ENCODE measurements around the gene CUEDC1. TPM values are rescaled to one million over a fixed set of nuclear protein-coding genes. Genes with fewer than 3 reads are reported as not detected.
A peak's percentile ranks its signal among the peaks of the same experiment; 100 is the strongest.

CUEDC1 gene
- total and polyA plus RNA-seq, 9 of the 15 experiments (the other 6 are each of a cell fraction or from before 2014, with no cell fraction given): 0.20 to 4.1 (median 1.6) TPM; not detected in 1

DNA sequence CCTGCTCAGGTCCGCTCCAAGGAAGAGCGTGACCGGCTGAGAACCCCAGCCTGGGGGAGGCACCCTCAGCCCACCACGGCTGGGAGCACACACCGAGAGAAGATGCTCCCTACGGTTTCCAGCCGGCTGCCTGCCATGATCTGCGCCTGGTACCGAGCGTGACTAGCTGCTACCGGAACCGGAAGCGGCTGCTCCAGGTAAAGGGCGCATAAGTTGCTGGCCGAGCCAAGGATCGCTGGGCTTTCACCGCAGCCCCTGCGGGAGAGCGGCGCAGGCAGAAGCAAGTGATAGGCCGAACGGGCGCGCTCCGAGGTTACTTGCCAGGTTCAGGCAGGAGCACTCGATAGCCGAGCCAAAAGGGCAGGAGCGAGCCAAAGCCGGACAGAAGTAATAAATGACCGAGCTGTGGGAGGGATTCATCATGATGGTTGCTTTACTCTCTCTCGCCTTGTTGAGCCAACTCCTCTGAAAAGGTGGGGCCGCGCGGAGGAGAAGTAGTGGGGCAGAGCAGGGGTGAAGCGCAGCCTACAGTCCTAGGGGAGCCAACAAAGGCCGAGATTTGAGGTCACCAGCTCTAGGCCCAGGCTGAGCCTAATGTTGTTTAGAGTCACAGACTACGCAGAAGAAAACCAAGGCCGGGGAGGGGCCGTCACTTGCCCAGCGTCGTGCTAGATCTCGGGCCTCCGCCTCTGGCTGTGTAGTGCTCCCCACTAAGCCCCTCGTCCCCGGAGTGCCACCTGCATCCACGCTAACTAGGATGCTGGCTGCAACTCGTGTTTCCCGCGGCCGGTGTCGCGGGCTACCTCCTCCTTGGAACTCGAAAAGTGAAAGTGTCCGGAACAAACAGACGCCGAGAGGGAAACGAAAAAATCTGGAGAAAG, 105.1 kb downstream of the CUEDC1 start, which contains the start of gene MRPS23 (continued):
- TF ChIP-seq, protein P1, sequence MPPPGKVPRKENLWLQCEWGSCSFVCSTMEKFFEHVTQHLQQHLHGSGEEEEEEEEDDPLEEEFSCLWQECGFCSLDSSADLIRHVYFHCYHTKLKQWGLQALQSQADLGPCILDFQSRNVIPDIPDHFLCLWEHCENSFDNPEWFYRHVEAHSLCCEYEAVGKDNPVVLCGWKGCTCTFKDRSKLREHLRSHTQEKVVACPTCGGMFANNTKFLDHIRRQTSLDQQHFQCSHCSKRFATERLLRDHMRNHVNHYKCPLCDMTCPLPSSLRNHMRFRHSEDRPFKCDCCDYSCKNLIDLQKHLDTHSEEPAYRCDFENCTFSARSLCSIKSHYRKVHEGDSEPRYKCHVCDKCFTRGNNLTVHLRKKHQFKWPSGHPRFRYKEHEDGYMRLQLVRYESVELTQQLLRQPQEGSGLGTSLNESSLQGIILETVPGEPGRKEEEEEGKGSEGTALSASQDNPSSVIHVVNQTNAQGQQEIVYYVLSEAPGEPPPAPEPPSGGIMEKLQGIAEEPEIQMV (tag; conservative IDR thresholded peaks at IDR 0.05; ENCODE audit: low read depth): no peak
- TF ChIP-seq ZKSCAN1 (IDR thresholded peaks at IDR 0.05; ENCODE audit: low read depth, low read length) (peak; percentile 47; the same call in 1 of the 2 replicates), SIX5 (IDR thresholded peaks at IDR 0.05; ENCODE audit: borderline replicate concordance in 1 of 2, insufficient read depth in 1 of 2, low read depth in 1 of 2, low read length in 2 of 2) (peak in 1 of 2 experiments; percentile 40; a peak in 1 of 4 replicates), POLR3G (IDR thresholded peaks at IDR 0.05; ENCODE audit: extremely low read depth, insufficient read length, insufficient replicate concordance) (no peak)
- TF ChIP-seq, protein P2, sequence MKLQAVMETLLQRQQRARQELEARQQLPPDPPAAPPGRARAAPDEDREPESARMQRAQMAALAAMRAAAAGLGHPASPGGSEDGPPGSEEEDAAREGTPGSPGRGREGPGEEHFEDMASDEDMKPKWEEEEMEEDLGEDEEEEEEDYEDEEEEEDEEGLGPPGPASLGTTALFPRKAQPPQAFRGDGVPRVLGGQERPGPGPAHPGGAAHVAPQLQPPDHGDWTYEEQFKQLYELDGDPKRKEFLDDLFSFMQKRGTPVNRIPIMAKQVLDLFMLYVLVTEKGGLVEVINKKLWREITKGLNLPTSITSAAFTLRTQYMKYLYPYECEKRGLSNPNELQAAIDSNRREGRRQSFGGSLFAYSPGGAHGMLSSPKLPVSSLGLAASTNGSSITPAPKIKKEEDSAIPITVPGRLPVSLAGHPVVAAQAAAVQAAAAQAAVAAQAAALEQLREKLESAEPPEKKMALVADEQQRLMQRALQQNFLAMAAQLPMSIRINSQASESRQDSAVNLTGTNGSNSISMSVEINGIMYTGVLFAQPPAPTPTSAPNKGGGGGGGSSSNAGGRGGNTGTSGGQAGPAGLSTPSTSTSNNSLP (IDR thresholded peaks at IDR 0.05; ENCODE audit: borderline replicate concordance, low read depth, low read length): peak; percentile 80; the same call in 1 of the 2 replicates
- TF ChIP-seq, protein P3, sequence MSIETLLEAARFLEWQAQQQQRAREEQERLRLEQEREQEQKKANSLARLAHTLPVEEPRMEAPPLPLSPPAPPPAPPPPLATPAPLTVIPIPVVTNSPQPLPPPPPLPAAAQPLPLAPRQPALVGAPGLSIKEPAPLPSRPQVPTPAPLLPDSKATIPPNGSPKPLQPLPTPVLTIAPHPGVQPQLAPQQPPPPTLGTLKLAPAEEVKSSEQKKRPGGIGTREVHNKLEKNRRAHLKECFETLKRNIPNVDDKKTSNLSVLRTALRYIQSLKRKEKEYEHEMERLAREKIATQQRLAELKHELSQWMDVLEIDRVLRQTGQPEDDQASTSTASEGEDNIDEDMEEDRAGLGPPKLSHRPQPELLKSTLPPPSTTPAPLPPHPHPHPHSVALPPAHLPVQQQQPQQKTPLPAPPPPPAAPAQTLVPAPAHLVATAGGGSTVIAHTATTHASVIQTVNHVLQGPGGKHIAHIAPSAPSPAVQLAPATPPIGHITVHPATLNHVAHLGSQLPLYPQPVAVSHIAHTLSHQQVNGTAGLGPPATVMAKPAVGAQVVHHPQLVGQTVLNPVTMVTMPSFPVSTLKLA (conservative IDR thresholded peaks at IDR 0.05): peak; percentile 90 to 94
- TF ChIP-seq, protein P4, sequence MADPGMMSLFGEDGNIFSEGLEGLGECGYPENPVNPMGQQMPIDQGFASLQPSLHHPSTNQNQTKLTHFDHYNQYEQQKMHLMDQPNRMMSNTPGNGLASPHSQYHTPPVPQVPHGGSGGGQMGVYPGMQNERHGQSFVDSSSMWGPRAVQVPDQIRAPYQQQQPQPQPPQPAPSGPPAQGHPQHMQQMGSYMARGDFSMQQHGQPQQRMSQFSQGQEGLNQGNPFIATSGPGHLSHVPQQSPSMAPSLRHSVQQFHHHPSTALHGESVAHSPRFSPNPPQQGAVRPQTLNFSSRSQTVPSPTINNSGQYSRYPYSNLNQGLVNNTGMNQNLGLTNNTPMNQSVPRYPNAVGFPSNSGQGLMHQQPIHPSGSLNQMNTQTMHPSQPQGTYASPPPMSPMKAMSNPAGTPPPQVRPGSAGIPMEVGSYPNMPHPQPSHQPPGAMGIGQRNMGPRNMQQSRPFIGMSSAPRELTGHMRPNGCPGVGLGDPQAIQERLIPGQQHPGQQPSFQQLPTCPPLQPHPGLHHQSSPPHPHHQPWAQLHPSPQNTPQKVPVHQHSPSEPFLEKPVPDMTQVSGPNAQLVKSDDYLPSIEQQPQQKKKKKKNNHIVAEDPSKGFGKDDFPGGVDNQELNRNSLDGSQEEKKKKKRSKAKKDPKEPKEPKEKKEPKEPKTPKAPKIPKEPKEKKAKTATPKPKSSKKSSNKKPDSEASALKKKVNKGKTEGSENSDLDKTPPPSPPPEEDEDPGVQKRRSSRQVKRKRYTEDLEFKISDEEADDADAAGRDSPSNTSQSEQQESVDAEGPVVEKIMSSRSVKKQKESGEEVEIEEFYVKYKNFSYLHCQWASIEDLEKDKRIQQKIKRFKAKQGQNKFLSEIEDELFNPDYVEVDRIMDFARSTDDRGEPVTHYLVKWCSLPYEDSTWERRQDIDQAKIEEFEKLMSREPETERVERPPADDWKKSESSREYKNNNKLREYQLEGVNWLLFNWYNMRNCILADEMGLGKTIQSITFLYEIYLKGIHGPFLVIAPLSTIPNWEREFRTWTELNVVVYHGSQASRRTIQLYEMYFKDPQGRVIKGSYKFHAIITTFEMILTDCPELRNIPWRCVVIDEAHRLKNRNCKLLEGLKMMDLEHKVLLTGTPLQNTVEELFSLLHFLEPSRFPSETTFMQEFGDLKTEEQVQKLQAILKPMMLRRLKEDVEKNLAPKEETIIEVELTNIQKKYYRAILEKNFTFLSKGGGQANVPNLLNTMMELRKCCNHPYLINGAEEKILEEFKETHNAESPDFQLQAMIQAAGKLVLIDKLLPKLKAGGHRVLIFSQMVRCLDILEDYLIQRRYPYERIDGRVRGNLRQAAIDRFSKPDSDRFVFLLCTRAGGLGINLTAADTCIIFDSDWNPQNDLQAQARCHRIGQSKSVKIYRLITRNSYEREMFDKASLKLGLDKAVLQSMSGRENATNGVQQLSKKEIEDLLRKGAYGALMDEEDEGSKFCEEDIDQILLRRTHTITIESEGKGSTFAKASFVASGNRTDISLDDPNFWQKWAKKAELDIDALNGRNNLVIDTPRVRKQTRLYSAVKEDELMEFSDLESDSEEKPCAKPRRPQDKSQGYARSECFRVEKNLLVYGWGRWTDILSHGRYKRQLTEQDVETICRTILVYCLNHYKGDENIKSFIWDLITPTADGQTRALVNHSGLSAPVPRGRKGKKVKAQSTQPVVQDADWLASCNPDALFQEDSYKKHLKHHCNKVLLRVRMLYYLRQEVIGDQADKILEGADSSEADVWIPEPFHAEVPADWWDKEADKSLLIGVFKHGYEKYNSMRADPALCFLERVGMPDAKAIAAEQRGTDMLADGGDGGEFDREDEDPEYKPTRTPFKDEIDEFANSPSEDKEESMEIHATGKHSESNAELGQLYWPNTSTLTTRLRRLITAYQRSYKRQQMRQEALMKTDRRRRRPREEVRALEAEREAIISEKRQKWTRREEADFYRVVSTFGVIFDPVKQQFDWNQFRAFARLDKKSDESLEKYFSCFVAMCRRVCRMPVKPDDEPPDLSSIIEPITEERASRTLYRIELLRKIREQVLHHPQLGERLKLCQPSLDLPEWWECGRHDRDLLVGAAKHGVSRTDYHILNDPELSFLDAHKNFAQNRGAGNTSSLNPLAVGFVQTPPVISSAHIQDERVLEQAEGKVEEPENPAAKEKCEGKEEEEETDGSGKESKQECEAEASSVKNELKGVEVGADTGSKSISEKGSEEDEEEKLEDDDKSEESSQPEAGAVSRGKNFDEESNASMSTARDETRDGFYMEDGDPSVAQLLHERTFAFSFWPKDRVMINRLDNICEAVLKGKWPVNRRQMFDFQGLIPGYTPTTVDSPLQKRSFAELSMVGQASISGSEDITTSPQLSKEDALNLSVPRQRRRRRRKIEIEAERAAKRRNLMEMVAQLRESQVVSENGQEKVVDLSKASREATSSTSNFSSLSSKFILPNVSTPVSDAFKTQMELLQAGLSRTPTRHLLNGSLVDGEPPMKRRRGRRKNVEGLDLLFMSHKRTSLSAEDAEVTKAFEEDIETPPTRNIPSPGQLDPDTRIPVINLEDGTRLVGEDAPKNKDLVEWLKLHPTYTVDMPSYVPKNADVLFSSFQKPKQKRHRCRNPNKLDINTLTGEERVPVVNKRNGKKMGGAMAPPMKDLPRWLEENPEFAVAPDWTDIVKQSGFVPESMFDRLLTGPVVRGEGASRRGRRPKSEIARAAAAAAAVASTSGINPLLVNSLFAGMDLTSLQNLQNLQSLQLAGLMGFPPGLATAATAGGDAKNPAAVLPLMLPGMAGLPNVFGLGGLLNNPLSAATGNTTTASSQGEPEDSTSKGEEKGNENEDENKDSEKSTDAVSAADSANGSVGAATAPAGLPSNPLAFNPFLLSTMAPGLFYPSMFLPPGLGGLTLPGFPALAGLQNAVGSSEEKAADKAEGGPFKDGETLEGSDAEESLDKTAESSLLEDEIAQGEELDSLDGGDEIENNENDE (IDR thresholded peaks at IDR 0.05; ENCODE audit: low read depth, low read length): no peak
